GM10248 (cell line): Measurements from ENCODE around the gene METTL25B.

Experiments
- CTCF ChIA-PET: fragments of 300-600 bp; sonication (Branson Sonifier 250); formaldehyde crosslinking; extraction: SDS; loops from one replicate; lab custom pipeline; 2021; ENCODE audit warnings: antibody characterized with exemption; lab: Yijun Ruan, JAX
- POLR2A ChIA-PET: fragments of 350-650 bp; sonication (Branson Sonifier 250); formaldehyde crosslinking; extraction: SDS; loops from one replicate; lab custom pipeline; 2020; ENCODE audit warnings: antibody characterized with exemption; lab: Yijun Ruan, JAX
- DNase-seq: peaks from one replicate; pipeline ENCODE4 v3.0.0; 2012; ENCODE audit errors: extremely low spot score
- TF ChIP-seq, protein P1 (sequence below): IDR thresholded peaks from 2 replicates; pipeline ENCODE4 v1.5.1; 2012; ENCODE audit warnings: mild to moderate bottlenecking, low read depth; ENCODE audit errors: extremely low read depth, missing control alignments, control extremely low read depth

The METTL25B gene

DNA sequence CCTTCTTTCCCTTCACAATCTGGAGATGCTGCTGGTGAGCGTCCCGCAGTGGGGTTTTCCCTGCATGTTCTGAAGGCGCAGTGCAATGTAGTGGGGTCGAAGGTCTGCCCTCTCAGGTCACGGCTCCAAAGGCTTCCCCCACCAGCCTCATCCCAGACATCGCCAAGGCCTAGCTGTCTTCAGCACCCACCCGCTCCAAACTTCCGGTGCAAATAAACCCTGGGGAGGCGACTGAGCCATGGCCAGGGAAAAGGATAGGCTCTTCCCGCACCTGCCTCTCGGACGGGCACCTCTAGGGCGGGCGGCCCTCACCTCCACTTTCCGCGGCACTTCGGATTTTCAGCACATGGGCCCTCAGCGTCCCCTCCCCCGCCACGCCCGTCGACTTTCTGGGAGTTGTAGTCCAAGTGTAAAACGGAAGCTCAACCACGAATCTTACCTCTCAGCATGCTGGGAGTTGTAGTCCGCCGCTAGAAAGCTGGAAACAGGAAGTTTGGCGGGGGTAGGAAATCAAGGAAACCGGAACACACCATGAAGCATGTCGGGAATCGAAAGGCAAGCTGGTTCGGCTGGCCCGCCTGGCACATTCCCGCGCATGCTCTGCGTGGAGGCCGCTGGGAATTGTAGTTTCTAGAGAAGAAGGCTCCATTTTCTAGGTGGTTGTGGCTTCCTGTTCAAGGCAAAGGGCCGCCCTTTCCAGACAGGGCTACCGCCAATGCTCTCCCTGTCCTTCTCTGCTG is 12.6 kb downstream of the METTL25B start, which contains the start of gene MRPL24:
MRPL24 (minus strand) TSS at position 348 of the 740 bp plus-strand sequence. CDS start 2,384 bp downstream, outside the sequence.
- POLR2A ChIA-PET = interaction anchor here (0.6 to 1.7 kb wide), 4 partner anchors 13 to 547 kb away, joined by 4 to 15 read pairs (median 8); partner anchors contain the start of genes ISG20L2, METTL25B, PRCC and SLC25A44
- CTCF ChIA-PET = interaction anchor here (0.9 to 5.3 kb wide), 9 partner anchors 10 to 35 kb away, joined by 3 to 64 read pairs (median 5); partner anchors contain the start of genes CRABP2, HDGF, ISG20L2 and METTL25B
- DNase-seq = peak; percentile 93
- TF ChIP-seq, protein P1, sequence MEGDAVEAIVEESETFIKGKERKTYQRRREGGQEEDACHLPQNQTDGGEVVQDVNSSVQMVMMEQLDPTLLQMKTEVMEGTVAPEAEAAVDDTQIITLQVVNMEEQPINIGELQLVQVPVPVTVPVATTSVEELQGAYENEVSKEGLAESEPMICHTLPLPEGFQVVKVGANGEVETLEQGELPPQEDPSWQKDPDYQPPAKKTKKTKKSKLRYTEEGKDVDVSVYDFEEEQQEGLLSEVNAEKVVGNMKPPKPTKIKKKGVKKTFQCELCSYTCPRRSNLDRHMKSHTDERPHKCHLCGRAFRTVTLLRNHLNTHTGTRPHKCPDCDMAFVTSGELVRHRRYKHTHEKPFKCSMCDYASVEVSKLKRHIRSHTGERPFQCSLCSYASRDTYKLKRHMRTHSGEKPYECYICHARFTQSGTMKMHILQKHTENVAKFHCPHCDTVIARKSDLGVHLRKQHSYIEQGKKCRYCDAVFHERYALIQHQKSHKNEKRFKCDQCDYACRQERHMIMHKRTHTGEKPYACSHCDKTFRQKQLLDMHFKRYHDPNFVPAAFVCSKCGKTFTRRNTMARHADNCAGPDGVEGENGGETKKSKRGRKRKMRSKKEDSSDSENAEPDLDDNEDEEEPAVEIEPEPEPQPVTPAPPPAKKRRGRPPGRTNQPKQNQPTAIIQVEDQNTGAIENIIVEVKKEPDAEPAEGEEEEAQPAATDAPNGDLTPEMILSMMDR = no peak

DNA sequence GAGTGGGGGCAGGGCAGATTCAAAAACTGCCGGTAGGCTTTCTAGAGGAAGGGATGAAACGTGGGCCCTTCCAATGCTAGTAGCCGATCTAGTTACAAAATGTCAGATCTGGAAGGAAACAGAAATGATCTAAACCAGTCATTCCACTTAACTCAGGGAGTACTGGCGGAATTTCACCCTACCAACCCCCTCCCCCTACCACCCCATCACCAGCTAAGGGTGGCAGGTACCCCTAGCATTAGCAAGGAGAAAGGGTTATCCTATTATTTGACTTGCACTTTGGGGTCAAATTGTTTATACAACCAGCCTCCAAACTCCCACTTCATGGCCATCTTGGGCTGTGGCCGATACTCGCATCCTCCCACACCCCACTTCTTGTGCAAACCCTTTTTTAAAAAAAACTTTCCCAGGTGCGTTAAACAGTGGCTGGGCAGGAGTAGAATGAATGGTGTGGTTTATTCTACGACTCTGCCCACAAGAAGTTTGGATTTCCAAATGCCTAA is 13.3 kb downstream of the METTL25B start:
- DNase-seq = no peak
- TF ChIP-seq, protein P1 = no peak
- ChIA-PET POLR2A (interaction anchor here (0.6 to 1.7 kb wide), 5 partner anchors 13 to 548 kb away, joined by 3 to 15 read pairs (median 5); partner anchors contain the start of genes ISG20L2, METTL25B, PRCC and SLC25A44), CTCF (interaction anchor here (0.9 to 5.3 kb wide), 8 partner anchors 10 to 35 kb away, joined by 3 to 64 read pairs (median 6); partner anchors contain the start of genes CRABP2, HDGF, ISG20L2 and METTL25B)

DNA sequence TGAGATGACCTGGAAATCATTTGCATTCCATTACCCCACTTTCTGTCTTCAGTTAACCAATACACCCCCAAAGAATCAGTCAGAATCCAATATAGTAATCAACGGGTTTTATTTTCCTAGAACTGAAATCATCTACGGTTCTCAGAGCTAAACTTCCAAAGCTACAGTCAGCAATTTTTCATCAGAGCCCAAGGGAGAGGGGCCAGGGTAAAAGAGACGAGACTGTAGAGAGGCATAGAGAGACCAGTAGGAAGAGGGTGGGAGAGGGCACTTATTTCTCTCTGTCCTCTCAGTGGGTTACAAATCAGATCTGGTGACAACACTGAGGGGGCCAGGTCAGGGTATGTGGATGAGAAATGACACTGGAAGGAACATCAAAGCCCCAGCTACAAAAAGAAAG is 13.7 kb downstream of the METTL25B start:
- TF ChIP-seq, protein P1 = no peak
- DNase-seq = no peak
- CTCF ChIA-PET = interaction anchor here (1.3 to 5.3 kb wide), 3 partner anchors 15 to 36 kb away, joined by 5 to 64 read pairs (median 6); partner anchors contain the start of genes CRABP2, ISG20L2 and METTL25B
- POLR2A ChIA-PET = interaction anchor here (0.6 to 1.1 kb wide), 4 partner anchors 14 to 548 kb away, joined by 3 to 5 read pairs (median 4); partner anchors contain the start of genes ISG20L2, METTL25B, PRCC and SLC25A44

DNA sequence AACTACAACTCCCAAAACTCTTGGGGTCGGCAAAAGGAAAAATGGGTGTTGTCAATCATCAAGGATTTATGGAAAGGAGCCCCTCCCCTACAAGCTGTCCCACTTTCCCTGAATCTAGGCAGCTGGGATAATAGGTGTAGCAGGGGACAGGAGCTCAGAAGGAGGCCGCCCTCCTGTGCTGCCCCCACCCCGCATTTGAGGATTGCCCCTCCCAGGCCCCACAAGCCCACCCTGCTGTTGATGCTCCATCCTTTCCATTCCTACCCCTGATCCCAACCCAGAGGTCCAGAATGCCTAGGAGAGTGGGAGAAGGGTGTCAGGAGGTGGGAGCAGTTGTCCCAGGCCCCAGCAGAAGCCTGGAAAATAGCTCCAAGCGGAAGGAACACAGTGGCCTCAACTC is 14.5 kb downstream of the METTL25B start:
- no peak for DNase-seq
- TF ChIP-seq, protein P1 = no peak
- ChIA-PET POLR2A (interaction anchor here (0.9 to 1.1 kb wide), 2 partner anchors 15 to 24 kb away, joined by 3 to 4 read pairs; partner anchors contain the start of genes ISG20L2, METTL25B and PRCC), CTCF (interaction anchor here (5.3 kb wide), 1 partner anchor 15 kb away, joined by 64 read pairs; the partner anchor contains the start of genes ISG20L2 and METTL25B)

DNA sequence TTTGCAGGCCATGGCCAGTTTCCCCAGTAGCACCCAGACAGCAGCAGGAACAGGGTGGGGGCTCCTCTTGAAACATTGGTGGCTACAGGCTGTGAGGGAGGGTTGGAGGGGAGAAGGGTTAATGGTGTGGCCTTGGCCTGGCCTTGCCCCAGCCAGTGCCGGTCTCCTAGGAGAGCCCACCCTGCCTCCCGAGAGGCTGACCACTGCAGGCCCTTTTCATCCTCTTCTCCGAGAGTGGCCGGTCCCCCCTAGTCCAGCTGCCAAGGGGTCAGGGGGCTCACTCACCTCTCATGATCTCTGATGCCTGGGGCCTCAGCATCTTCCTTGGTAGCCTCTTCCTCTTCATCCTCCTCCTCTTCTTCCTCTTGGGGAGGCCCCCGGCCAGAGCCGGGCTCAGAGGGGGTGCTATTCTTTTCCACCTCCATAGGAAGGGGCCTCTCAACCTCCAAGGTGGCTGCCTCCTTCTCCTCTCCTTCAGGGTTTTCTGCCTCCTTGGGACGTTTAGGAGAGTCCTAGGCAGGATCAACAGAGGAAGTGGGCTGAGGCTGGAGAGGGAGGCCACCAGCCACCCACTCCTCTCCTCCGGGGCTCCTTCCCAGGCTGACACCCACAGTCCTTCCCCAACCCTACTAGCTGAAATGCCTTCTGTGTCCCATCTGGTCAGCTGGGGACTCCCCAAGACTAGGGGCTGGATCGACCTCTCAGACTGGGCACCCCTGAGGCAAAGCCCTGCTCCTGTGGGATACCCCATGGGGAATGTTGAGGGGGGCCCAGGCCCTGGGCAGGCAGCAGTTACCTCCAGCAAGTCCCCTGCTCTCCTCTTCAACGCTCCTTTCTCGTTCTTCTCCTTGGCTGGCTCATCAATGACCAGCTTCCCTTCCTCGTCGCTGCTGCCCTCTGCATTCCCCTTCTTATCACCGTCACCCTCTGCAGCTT is 15.4 kb downstream of the METTL25B start:
- TF ChIP-seq, protein P1 = no peak
- CTCF ChIA-PET = interaction anchor here (5.0 to 5.3 kb wide), 2 partner anchors 16 to 17 kb away, joined by 47 to 64 read pairs; partner anchors contain the start of genes ISG20L2 and METTL25B
- POLR2A ChIA-PET = no interaction called here
- DNase-seq = no peak
